Mucosa of descending colon (tissue), 3 donors: ENCODE data around the gene GABRG3. TPM values are rescaled to one million over a fixed set of nuclear protein-coding genes. Genes with fewer than 3 reads are reported as not detected.

Experiments used
- ATAC-seq: fragments of 200-7000 bp; cut with Tn5 transposase; one replicate; pipeline ENCODE4 v1.9.1; 2020; ENCODE audit warnings: mild to moderate bottlenecking, moderate library complexity
- DNase-seq, 3 donors: peaks; one replicate each; pipeline ENCODE4 v3.0.0-alpha.2; 2020
- H3K36me3 ChIP-seq: fragments of 200-600 bp; one replicate; pipeline ENCODE4 v1.8.0; 2021; ENCODE audit warnings: low read depth, mild to moderate bottlenecking
- H3K4me1 ChIP-seq: fragments of 200-600 bp; one replicate; pipeline ENCODE4 v1.8.0; 2021; ENCODE audit warnings: low read depth, mild to moderate bottlenecking
- H3K4me3 ChIP-seq: fragments of 200-600 bp; one replicate; pipeline ENCODE4 v1.8.0; 2021; ENCODE audit warnings: mild to moderate bottlenecking
- H3K9me3 ChIP-seq: fragments of 200-600 bp; one replicate; pipeline ENCODE4 v1.8.0; 2021; ENCODE audit warnings: mild to moderate bottlenecking
- CTCF ChIP-seq: fragments of 200-600 bp; IDR thresholded peaks from one replicate; pipeline ENCODE4 v1.8.0; 2022; ENCODE audit warnings: antibody characterized with exemption, mild to moderate bottlenecking
- intact Hi-C, 2 donors: fragments of 100-400 bp; cut with DNase I in 1 of 2; cut with micrococcal nuclease in 1 of 2; formaldehyde crosslinking; loops; one replicate each; pipeline versions ENCODE4 v1.11.0 to v1.11.1; 2022; cut with DNase I, micrococcal nuclease
- total RNA-seq, 3 donors: library from RNA; stranded (reverse); fragmentation: NEBNext Ultra II Directional in 2 of 3; extraction: Animal tissue kit (Norgen Biotek cat#: 25700) in 2 of 3; gene quantifications; one replicate each; pipeline versions ENCODE4 v1.2.1 to v1.2.4, GENCODE V29; 2021 to 2023
- donor health status: DM: no; HTN: no; CAD: no; lungs with moderate emphysema.
- donor health status: DM: no; HTN: no; CAD: no.
- donor health status: DM: no; HTN: yes; CAD: no.

Gene GABRG3
- total RNA-seq, 3 donors from 2014 or later, result 0.03 TPM; not detected in 2

DNA sequence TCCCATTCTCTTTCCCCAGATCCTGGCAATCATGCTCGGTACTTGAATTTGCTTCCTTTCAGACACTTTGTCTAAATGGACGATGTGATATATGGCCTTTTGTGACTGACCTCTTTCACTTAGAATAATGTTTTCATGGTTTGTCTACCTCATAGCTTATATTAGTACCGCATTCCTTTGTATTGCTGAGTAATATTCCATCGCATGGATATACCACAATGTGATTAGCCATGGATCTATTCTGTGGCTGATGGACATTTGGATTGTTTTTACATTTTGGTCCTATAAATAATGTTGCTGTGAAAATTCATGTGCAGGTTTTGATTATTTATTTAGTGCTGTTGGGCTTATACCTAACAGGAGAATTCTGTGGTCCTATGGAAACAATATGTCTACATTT, 458.6 kb downstream of the GABRG3 start:
- Histone ChIP-seq H3K36me3 (no peaks in the 10 kb centered on the region), H3K4me3 (no peak overlapping the region), H3K9me3 (peaks cover 62% of the 10 kb centered on the region), H3K4me1 (no peaks in the 10 kb centered on the region)
- ATAC-seq, result no peak
- TF ChIP-seq CTCF, result no peak
- DNase-seq, result no peak
- intact Hi-C loops, result no loop called here

DNA sequence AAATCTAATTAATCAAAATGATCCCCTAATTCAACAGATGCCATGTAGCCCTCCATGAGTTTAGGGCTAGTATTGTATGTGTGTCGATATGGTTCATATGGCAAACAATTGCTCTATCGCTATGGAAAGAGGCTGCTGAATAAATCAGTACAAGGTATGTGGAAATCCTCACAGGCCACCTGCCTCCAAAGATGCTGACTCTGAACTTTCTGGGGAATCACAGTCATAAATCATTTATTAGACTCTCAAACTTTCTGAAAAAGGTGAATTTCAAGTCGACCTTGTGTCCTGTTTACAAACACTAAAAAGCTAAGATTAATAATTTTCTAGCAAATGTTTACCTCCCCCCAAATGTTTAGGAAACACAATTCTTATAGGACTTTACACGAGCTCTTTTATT, 462.6 kb downstream of the GABRG3 start:
- Histone ChIP-seq H3K36me3 (no peaks in the 10 kb centered on the region), H3K4me1 (no peaks in the 10 kb centered on the region), H3K9me3 (peaks cover 68% of the 10 kb centered on the region), H3K4me3 (no peak overlapping the region)
- no peak for ATAC-seq
- TF ChIP-seq CTCF, result no peak
- intact Hi-C loops, result no loop called here
- no peak for DNase-seq

DNA sequence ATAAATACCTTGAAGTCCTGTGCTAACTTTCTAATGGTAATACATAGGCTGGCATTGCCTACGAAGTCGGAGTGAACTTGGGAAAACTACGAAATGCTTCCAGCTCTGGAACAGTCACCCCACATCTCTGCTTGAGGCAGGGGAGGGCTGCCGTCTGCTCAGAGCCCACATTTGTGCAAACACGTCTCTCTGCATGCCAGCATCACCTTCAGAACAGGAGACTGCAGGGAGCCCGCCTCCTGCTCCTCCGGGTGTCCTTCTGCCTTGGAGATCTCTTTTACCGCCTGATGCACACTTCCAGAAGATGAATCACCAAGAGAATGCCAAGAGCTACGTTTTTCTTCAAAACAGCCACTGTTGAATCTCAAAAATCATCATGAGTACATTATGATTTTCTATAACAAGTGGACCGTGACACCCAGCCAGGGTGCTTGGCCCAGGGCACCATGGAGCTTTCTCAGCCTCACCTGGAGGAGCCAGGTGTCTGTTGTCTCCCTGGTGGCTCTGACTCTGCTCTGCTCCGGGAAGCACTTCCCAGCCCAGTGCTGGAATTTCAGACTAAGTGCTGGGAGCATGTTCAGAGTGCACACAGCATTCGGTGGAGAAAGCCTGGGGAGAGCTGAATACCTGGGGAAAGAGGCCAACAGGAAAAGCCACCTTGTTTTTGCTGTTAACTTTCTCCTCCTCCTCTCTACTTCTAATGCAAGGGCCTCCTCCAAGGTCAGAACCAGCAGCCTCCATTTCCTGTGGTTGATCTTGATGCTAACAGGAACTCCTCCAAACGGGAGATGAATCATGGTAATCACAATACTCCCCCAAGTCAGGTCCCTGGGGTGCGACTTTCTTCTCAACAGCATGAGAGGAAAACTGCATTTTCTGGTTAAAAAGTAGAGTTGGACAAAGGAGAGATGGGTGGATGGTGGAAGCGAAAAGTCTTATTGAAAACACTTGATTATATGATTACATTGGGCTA, 467.7 kb downstream of the GABRG3 start:
- no peak for TF ChIP-seq CTCF

GRCh38 chr15:27441120-27441519, 470.1 kb downstream of the GABRG3 start:
- no peak overlapping the region for H3K4me3 ChIP-seq
- H3K4me1 ChIP-seq, result no peaks in the 10 kb centered on the region
- no peak for ATAC-seq
- peaks cover 58% of the 10 kb centered on the region for H3K9me3 ChIP-seq
- no peak for DNase-seq
- intact Hi-C loops, result no loop called here
- no peaks in the 10 kb centered on the region for H3K36me3 ChIP-seq
- TF ChIP-seq CTCF, result no peak

More for the DNA sequence above, 467.7 kb downstream of the GABRG3 start:
- ATAC-seq (no peak), DNase-seq (no peak)
- intact Hi-C loops, result no loop called here
- H3K36me3 ChIP-seq, result no peaks in the 10 kb centered on the region
- no peak overlapping the region for H3K4me3 ChIP-seq
- no peaks in the 10 kb centered on the region for H3K4me1 ChIP-seq
- H3K9me3 ChIP-seq, result peaks cover 69% of the 10 kb centered on the region

DNA sequence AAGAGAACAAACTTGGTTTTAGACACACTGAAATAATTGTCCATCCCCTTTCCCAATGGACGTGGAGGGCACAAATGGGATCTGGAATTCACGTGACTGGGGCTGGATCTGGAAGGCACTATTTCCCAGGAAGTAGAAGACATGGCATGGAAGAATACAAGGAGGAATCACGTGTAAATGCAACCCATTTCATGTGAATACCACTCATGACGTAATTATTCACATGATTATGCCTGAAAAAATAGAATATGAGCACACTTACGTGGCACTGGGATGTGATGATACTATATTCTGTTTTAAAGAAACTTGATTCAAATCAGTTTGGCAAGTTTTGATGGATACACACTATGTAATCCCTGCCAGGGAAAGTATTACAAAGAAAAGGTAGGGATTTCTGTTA, 477.3 kb downstream of the GABRG3 start:
- H3K4me1 ChIP-seq, result no peaks in the 10 kb centered on the region
- intact Hi-C loops, result no loop called here
- no peak for DNase-seq
- no peak for TF ChIP-seq CTCF
- ATAC-seq, result no peak
- H3K36me3 ChIP-seq, result no peaks in the 10 kb centered on the region
- H3K9me3 ChIP-seq, result peaks cover 53% of the 10 kb centered on the region
- H3K4me3 ChIP-seq, result no peak overlapping the region
